Stromal cell of bone marrow (primary cell): Measurements from ENCODE around the gene COL12A1.

Experiments
- DNase-seq: peaks from one replicate; pipeline ENCODE4 v3.0.0-alpha.2; 2012; ENCODE audit warnings: low read depth

The COL12A1 gene

DNA sequence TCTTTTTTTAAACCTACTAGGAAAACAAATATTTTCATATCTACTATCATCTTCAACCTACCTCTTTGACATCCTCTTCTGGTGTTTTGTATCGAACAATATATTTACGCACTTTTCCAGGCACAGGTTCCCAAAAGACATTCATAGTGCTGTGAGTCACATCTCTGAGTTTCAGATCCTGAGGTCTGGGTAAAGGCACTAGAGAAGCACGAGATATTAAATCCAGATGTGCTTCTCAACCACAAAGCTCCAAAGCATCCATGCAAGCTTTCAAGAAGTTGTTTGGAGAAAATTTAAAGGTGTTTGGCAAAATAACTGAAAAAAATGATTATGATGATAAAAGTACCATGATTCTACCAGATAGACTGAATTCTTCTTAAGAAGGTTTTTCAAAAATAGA is 62.7 kb downstream of the COL12A1 start:
- DNase-seq: peak; percentile 84

DNA sequence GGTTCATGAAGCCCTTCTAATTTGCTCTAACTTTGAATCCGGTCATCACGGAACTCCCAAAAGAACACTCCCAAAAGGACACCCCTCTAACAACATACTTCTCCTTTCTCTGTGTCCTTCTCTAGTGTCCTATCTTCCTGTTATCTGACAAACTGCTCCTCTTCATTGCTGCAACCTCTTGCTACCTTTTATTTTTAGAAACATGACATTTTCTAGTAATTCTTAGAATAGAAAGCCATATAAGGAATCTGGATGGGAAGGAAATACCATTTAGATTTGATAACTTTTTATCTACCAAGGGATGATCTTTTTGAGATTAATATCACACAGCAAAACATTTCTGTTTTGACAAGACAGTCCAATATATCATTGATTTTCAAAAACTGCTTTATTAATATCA is 63.1 kb downstream of the COL12A1 start:
- no peak for DNase-seq

DNA sequence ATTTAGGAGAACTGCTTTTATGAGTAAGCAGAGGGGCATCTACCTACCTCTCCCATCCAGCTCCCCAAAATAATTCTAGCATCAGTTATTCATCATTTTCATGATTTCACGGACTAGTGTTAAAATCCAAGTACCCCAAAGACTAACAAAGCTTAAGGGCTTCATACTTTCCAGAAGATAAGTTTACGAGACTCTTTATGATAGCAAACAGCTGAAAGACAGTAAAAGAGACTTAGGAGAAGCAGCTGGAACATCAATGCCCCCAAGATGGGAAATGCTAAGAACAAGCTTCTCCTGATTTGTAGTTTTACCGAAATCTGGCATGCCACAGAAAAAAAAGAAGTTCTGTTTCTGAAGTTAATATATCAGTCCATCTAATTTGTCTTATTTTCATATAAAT is 70.0 kb downstream of the COL12A1 start:
- no peak for DNase-seq

DNA sequence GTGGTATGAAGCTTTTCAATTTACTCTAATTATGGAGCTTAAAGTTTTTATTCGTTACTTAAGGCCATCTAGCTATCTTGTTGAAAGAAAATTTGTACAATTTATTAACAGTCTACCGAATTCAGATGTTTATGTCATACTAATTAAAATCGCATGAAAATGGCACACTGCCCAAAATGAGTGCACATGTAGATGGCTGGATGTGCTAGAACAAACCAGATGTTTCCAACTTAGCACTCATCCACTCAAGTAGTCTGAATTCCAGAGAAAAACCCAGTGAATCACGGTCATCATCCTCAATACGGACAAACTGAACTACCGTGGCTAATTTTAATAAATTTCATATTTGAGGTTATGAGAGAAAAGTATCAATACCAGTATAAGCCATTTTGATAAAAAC is 70.4 kb downstream of the COL12A1 start:
- DNase-seq: no peak

DNA sequence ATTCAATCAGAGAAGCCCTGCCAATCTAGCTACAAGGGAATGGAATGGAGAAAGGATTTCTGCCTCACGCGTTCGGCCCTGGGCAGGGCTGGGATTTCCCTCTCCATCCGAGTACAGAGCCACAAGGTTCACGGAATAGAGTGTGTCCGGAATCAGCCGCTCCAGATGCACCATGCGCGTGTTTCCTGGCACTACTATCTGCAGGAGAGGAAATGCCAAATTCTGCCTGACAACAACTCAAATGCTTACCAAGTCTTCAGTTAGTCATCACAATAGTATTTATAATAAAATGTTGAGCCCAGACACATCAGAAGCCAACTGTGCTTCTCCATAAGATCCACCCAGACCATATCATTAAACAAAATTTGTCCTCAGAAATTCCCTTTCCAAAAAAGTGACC is 75.1 kb downstream of the COL12A1 start:
- DNase-seq: no peak

DNA sequence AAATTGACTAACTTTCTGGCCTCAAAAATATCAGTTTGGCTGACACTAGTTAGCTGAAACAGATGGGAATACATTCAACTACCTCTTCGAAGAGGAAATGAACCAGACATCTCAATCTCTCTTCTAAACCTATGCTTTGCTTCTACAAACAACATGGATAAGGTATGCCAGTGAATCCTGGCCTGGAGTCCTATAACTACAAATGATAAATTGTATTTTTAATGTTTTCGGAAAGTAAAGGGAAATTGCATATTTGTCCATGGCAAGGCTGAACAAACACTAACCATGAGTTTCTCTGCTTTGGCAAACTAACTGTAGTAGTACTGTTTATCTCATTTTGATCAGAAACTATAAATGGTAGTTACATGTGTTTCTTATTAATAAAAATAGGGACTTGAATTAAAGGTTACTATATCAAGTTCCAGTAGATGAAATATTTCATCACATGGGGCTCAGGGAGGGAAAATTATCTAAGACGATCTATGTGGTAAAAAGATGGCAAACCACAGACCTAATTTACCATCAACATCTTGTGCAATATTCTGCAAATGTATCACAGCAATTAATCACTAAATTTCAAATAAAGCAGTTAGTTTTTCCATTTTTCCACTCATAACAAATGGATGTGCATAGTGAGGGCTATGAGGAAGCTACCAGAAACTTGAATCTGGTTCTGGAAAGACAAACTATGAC is 76.8 kb downstream of the COL12A1 start:
- DNase-seq: no peak

DNA sequence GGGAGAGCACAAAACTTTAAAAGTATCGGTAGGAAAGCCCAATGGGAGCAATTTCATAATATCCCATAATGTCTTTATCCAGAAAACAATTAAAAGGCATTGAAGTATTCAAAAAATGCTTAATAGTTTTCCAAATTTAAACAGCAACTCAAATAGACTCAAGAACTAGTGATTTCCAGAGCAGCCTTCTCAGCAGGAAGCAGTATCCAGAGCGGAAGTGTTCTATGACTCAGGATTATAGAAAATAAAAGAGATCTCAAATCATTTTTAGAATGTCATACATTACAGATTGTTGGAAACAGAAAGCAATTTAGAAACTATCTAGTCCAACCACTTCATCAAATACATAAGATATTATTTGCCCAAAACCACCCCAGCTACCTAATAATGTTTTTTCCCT is 79.3 kb downstream of the COL12A1 start:
- no peak for DNase-seq

DNA sequence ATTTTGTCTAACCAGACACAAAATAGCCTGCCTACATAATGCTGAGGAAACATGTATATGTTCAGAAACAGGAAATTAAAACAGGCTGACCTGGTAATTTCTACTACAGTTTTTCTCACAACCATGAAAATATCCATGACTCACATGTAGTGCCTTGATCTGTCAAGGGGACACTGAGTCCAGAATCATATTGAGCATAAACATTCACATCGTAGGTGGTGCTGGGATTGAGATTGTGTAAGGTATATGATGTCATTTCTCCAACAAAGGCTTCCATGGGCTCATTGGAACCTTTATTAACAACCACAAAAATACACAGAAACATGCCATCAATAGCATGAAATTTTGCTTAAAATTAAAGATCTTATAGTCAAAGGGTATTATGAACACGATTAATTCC is 80.9 kb downstream of the COL12A1 start:
- DNase-seq: no peak

DNA sequence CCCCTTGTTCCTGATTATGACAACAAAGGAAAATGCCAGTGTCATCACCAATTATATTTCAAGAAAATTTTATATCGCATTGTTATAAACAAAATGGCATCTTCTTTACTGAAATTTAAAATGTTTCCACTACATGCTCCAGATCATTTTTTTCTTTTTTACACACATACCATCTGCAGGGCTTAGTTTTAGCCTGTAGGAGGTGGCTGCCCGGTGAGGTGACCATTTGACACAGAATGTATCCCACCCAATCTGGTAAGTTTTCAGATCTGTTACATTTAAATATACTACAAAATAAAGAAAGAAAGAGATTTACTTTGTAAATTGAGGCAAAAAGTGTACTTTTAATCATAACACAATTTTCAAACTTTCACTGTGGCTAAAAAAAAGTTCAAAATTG is 81.8 kb downstream of the COL12A1 start:
- DNase-seq: no peak

DNA sequence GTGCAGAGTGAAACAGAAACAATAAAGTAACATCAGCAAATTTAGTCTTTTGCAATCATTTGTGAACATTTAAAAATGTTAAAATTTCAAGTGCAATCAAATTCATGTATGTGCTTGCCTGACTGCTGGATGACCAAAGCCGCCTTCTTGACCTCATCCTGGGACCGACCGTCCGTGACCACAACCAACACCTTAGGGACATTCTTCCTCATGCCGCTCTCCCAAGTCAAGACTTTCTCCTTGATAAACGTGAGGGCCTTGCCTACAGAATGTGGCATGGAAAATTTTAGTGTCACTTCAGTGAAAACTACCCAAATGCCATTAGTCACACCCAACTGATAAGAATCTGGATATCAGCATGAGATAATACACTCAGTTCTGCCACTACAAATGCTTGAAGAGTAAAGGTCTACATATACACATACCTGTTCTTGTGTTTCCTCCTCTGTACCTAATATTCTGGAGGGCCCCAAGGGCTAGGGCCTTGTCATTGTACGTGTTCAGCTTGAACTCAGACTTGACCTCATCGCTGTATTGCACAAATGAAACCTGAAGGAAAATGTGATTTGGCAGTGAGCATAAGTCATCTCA is 86.8 kb downstream of the COL12A1 start:
- no peak for DNase-seq

DNA sequence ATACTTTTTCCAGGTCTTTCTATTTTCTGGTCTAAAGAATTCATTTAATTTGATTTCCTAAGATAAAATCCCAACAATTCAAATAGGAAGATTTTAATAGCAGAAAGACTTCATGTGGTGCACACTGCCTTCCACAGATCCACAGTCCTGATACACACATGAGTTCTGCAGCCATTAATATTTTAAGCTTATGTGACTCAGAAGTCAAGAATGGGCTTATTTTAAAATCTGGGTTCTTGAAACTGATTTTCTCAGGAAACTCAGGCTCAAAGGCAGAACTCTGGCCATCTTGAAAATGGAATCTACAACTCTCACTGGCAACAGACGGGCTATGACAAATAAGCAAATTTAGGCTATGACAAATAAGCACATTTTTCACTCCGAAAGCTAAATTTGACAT is 88.2 kb downstream of the COL12A1 start:
- no peak for DNase-seq

DNA sequence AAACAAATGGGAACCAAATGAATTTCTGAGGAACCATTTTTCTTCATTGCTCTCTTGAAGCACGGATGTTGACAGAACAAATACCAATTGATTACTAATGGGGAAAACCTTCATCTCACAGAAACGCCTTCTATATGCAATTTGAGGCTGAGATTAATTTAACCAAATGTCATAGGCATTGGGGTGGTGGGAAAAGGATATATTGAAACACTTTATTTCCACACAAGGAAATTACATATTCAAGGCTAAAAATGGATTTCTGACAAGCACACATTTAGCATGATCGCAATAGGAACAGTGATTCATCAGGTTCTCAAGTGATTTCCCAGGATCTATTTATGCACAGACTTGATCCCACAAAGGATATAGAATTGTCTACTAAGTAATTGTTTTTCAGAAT is 88.9 kb downstream of the COL12A1 start:
- no peak for DNase-seq

DNA sequence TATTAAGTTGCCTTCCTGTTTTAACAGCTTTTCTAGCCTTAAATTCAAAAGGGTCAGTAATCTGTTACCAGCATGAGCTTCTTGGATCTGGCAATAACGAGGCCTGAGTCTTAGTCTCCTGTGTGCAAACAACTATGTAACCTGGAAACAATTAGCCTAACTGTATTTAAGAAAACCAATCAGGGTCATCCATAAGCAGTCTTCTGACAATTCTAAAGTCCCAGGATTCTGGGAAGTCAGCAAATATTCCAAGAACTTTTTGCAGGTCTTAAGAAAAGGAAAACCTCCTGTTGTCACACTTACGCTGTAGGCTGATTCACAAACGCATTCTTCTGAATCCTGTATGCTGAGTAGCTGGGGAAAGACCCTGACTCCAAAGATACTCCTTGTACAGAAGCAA is 90.4 kb downstream of the COL12A1 start:
- no peak for DNase-seq

DNA sequence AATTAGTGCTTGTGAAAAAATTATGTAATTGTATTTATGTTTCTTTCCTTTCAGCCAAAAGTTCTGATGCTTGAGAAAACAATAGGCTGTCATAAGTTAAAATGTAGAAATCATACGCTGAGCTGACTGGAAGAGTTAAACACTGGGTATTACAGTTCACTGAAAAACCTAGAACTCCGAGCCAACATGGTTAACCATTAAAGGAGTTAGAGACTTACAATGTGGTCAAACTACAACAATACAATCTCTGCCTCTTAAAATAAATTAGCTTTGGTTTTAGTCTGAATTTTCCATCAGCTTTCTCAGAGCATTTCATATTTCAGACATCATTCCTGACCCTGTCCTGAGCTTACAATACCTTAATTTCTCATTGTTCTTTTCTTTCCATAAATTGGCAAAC is 91.0 kb downstream of the COL12A1 start:
- DNase-seq: no peak

DNA sequence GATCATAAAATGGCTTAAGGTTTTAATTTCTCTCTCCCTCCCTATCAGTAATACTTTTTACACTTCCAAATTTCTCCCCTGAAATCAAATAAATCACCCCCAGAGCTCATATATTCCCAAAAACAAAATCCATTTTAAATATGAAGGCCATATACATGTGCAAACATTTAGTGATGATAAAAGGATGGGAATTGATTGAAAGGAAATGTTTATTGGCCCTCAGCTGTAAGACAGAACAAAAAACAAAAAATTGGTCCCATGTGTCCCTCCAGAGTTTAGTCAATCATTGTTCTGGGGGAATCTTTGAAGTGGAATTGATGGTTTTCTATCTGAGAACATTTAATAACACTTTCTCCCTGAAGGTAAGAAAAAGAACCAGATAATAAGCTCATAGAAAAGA is 91.7 kb downstream of the COL12A1 start:
- DNase-seq: no peak

DNA sequence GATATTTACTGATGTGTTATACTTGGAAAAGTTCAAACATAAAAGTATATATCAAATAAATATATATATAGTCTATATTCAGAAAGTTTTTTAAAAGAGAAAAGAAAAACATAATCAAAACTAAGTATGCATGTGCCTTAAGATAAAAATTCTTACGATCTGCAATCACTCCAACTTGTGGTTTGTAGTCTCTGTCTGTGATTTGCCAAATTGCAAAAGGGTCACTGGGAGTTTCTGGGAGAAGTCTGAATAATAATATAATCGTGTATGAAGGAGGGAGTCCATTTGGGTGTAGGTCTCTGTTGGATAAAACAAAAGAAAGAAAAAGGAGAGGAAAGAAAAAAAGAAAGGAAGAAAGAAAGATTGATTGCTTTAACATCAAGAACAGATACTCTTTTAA is 92.4 kb downstream of the COL12A1 start:
- no peak for DNase-seq

DNA sequence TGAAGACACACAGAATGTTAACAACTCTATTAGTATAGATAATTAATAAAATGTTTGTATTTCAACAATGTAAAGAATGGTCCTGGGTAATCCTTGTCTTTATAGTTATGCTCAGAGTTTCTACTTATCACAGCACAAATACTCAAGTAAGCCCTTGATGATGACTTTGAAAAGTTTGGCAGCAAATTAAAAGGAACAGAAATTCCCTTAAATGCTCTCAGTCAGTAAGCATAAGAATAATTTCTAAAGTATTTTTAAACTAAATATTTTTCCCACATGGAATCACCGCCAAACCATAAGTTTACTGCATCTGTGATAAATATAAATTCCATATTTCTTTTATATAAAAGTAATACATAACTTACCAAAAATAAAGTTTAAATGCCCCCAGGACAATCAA is 96.1 kb downstream of the COL12A1 start:
- DNase-seq: no peak

DNA sequence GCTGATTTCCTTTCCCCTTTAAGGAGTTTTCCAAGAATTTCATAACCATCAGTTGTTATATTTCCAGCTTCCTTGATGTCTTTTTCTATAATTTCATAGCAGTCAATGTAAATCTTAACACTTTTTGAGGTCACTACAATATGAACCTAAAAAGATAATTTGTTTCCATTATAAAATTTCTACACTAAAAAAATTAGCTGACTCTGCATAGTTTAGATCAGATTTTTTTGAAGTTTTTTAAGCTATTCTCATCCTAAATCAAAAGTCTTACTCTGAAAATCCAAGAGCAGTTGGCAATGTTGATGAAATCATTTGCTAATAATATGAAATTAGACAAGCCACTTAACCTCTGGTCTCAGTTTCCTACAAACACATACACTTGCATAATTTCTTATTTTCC is 96.8 kb downstream of the COL12A1 start:
- DNase-seq: no peak

DNA sequence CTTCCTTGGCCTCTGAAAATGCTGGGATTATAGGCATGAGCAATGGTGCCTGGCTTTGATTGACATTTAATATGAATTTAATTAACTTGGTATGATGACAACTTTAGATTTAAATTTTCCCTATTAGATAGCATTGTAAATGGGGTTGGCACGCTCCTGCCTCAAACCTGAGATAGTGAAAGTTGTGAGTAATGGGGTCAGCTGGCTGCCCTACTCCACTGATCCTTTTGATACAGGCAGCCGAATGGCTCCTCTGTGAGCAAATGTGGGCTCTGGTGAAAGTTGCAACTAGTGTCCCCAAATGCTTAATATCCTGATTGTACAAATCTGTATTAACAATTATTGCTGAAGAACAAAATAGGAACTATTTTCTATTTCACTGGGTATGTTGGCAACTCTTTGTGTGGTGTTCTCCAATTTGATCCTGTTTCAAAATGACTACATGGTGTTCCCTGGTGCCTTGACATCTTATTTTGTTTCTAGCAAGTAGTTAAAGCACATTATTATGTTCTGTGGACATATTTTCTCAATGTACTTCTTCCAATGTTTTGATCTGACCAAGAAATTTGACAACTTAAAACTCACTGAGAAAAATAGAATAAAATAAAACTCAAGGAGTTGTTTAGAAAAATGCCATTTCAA is 97.4 kb downstream of the COL12A1 start:
- no peak for DNase-seq

DNA sequence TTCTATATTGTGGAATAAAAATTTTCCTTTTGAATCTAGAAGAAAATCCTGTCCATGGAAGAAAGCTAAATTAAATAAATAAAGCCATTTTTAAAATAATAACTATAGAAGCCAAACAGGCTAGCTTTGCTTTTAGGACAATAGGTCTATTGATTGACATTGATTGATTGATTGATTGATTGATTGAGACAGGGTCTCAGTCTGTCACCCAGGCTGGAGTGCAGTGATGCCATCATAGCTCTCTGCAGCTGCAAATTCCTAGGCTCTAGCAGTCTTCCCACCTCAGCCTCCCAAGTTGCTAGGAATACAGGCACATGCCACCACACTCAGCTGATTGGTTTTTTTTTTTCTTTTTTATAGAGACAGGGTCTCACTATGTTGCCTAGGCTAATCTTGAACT is 97.9 kb downstream of the COL12A1 start:
- no peak for DNase-seq

DNA sequence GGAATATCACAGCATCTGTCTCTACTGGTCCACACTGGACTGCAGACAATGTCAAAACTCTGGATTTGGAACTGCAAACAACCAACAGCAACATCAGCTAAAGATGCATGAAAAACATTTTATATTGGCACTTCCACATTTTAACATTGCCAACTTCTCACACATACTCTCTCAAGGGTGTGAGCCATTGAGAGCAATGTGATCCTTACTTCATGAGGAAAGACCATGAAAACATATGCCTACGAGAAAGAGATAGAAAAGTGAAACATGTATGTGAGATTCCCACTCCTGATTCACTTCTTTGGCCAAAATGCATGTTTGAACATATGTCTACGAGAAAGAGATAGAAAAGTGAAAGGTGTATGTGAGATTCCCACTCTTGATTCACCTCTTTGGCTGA is 99.4 kb downstream of the COL12A1 start:
- no peak for DNase-seq

DNA sequence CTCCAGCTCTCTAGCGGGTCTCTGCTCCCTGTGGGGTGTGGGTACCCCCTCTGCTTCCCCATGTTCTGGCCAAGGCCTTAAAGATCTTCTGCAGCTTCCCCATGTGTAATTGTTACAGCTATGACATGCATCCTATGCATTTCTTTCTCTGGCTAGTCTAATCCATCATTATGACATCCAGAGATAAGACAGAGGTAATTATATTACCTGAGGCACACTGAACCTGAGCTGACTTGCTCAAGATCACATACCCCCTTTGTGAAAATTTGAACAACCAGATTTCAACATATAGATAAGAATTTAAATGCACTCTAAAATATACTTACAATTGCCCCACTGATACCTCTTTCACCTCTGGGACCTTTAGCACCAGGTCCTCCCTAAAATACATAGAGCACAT is 102.4 kb downstream of the COL12A1 start:
- DNase-seq: no peak

DNA sequence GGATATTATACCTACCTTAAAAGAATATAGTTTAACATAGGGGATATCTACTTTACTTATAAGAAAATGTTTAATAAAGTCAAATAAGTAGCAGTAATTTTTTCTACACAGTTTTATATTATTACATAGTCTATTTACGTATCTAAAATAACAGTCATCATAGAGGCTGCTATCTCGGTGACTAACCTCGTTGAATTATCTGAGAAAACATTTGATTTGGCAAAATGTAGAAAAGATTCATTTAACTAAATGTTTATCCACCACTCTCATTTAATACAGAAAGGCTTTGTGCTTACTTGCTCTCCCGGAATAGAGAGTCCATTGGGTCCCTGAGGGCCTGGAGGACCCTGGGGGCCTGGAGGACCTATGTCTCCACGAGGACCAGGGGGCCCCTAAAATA is 103.6 kb downstream of the COL12A1 start:
- DNase-seq: no peak

DNA sequence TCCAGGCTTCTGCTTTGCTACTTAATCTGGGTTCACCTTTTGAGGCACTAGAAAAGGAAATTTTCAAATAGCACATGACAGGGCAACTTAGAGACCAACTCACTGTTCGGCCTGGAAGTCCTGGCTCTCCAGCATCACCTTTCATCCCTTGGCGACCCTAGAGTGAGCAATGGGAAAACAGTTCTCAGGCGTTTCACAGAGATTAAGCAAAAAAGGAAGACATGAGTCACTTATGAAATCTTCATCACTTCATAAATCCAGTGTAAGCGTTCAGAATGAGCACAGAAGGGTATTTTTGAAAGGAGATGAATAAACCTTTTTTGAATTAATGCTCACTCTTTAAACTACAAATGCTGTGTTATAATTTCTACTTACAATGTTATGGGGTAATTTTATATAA is 104.0 kb downstream of the COL12A1 start:
- DNase-seq: peak; percentile 93
